ENCODE results near the gene BCL2L15. TPM values are rescaled to one million over a fixed set of nuclear protein-coding genes. Genes with fewer than 3 reads are reported as not detected.
"Not testable (repeated sequence)": the region's sequence is repeated elsewhere in the genome, so short reads cannot be mapped to it uniquely, and the experiment has no call there.

BCL2L15 gene
- total RNA-seq, 1 experiment from 2014 or later, result 0.03 TPM

DNA sequence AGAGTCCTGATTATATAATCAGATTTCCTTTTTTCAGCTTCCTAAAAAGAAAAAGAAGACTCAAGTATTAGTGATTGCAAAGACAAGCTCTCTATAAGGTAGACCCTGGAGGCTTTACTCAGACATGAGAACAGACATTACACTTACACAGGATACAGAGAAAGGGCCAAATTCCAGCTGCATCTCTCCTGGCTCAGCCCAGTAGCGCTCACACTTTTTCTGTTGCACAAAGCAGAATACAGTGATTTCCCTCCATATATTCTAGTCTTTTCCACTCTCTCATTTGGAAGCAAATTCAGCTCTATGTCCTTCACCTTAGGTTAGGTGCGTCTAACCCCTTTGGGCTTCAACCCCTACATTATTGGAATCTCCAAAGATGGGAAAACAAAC, 31.0 kb downstream of the BCL2L15 start:
- Histone ChIP-seq H3K9me3 (no peaks in the 10 kb centered on the region), H3K36me3 (no peaks in the 10 kb centered on the region), H3K4me3 (no peak overlapping the region), H3K27me3 (no peaks in the 10 kb centered on the region)
- DNase-seq, result no peak

- no peak overlapping the region for H3K4me3 ChIP-seq
- H3K9me3 ChIP-seq, result no peaks in the 10 kb centered on the region
- no peaks in the 10 kb centered on the region for H3K36me3 ChIP-seq
- no peak for DNase-seq
- H3K27me3 ChIP-seq, result no peaks in the 10 kb centered on the region
These were observed 31.6 kb downstream of the BCL2L15 start for GRCh38 chr1:113855630-113856400.

GRCh38 chr1:113854234-113854633, 33.1 kb downstream of the BCL2L15 start:
- no peaks in the 10 kb centered on the region for H3K9me3 ChIP-seq
- no peak for DNase-seq
- no peaks in the 10 kb centered on the region for H3K27me3 ChIP-seq
- no peak overlapping the region for H3K4me3 ChIP-seq
- no peaks in the 10 kb centered on the region for H3K36me3 ChIP-seq

GRCh38 chr1:113852694-113853093, 34.7 kb downstream of the BCL2L15 start:
- not testable (repeated sequence) for DNase-seq, H3K4me3 ChIP-seq, H3K36me3 ChIP-seq, H3K9me3 ChIP-seq, H3K27me3 ChIP-seq

DNA sequence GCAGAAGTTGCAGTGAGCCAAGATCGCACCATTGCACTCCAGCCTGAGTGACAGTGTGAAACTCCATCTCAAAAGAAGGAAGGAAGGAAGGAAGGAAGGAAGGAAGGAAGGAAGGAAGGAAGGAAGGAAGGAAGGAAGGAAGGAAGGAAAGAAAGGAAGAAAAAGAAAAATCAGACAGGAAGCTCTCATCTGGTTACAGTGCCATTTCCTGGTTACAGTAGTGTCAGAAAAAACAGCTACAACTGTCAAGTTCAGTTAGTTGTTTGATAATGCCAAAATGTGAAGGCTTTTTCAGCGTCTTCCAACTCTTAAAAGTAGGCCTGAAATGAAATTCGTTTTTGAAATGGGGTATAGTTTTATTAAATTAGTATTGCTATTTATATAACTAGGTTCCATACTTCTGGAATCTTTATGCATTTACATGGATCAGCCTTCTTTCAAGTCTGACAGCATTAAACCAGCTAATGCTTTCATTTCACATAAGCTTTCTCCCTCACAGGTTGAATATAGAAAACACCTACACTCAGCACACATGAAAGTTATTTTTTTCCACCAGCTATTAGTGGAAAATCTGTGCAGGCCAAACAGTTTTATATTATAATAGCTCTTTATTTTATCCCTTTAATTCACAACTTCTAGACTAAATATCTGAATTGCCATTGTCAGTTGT, 37.1 kb downstream of the BCL2L15 start:
- no peaks in the 10 kb centered on the region for H3K36me3 ChIP-seq
- no peak overlapping the region for H3K4me3 ChIP-seq
- H3K9me3 ChIP-seq, result peaks cover 11% of the 10 kb centered on the region
- no peak for DNase-seq
- no peaks in the 10 kb centered on the region for H3K27me3 ChIP-seq

- no peak overlapping the region for H3K4me3 ChIP-seq
- DNase-seq, result no peak
- no peaks in the 10 kb centered on the region for H3K36me3 ChIP-seq
- no peaks in the 10 kb centered on the region for H3K27me3 ChIP-seq
- peaks cover 11% of the 10 kb centered on the region for H3K9me3 ChIP-seq
These were observed 38.3 kb downstream of the BCL2L15 start for GRCh38 chr1:113849072-113849471.

DNA sequence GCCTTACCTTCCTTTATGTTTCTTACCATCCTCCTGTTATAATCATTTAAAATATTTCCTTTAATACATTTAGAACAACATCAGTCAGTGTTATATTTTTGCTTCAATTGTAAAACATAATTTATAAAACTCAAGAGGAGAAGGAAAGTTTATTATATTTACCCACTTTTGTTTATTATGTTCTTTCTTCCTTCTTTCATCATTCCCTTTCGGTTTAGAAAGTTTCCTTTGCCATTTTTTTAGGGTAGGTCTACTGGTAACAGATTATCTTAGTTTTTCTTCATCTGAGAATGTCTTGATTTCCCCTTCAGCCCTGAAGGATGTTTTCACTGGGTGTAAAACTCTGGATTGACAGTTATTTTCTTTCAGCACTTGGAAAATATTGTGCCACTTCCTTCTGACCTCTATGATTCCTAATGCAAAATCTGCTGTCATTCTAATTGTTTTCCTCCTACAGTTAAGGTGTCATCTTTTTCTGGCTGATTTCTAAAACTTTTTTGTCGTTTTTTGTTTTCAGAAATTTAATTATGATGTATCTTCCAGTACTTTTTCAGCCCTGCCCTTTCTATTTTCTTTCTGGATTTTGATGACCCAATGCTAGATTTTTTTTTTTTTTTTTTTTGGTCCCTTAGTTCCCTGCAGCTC, 40.9 kb downstream of the BCL2L15 start:
- Histone ChIP-seq H3K4me3 (no peak overlapping the region), H3K27me3 (no peaks in the 10 kb centered on the region), H3K36me3 (no peaks in the 10 kb centered on the region), H3K9me3 (peaks cover 11% of the 10 kb centered on the region)
- DNase-seq, result no peak

DNA sequence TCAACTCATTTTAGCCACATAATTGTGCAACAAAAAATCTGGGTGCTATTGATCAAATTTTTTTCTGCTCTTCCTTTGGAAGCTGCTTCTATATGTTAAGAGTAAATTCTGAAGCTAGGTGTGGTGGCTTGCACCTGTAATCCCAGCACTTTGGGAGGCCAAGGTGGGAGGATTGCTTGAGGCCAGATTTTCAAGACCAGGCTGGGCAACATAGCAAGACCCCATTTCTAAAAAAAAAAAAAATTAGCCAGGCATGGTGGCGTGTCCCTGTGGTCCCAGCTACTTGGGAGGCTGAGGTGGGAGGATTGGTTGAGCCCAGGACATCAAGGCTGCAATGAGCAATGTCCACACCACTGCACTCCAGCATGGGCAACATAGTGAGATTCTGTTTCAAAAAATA, 50.8 kb downstream of the BCL2L15 start:
- H3K4me3 ChIP-seq, result no peak overlapping the region
- no peaks in the 10 kb centered on the region for H3K27me3 ChIP-seq
- DNase-seq, result no peak

DNA sequence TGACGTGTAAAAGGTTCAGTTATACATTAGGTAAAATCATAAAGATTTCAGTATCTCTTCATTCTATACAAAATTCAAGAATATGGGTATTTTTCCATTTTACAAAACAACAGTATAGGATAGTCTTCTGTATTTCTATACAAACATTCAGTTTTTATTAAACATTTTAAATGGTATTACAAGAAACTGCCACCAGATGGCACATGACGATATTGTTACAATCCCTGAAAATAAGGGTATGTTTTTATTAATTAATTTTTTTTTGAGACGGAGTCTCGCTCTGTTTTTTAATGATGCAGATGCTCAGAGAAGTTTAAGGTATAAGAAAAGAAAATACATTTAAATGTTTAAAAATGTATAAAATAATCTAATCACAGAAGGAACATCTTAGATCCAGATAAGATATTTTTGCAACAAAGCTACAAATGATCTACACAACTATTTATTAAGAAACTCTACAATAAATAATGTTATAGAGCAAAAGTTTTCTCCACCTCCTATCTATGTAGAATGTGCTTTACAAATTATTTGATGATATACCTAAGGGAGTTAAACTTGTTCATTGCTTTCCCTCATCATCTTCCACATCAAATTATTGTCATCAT, 51.6 kb downstream of the BCL2L15 start:
- Histone ChIP-seq H3K9me3 (no peaks in the 10 kb centered on the region), H3K27me3 (no peaks in the 10 kb centered on the region), H3K4me3 (no peak overlapping the region), H3K36me3 (no peaks in the 10 kb centered on the region)
- no peak for DNase-seq

More for the DNA sequence above, 50.8 kb downstream of the BCL2L15 start:
- H3K9me3 ChIP-seq, result no peaks in the 10 kb centered on the region
- no peaks in the 10 kb centered on the region for H3K36me3 ChIP-seq

DNA sequence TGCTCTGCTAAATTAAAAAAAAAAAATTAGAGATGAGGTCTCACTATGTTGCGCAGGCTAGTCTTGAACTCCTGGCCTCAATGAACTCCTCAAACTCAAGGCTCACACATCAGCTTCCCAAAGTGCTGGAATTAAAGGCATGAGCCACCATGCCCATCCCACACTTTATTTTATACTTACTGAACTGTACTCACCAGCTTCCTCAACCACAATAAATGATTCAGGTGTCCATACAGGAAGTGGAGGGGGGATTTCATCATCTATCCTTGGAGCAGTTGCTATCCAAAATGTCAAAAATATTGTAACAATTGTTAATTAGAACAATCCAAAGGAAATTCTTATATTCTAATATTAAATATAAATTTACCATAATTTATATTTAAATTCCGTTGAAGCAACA, 52.7 kb downstream of the BCL2L15 start:
- DNase-seq, result no peak

More for the DNA sequence above, 52.7 kb downstream of the BCL2L15 start:
- H3K36me3 ChIP-seq, result no peaks in the 10 kb centered on the region
- no peaks in the 10 kb centered on the region for H3K9me3 ChIP-seq
- no peaks in the 10 kb centered on the region for H3K27me3 ChIP-seq
- H3K4me3 ChIP-seq, result no peak overlapping the region

Other genes with a start within 250 kb of the BCL2L15 start
- 25.0 and 30.2 TPM in 2 replicates for gene PHTF1, start 128.1 kb downstream of the BCL2L15 start, total RNA-seq (2014; rRNA removed; shearing (Covaris generic); ENCODE audit: low replicate concordance)
- 6.9 and 40.7 TPM in 2 replicates for gene RSBN1, start 75.1 kb downstream of the BCL2L15 start, total RNA-seq (2014; rRNA removed; shearing (Covaris generic); ENCODE audit: low replicate concordance)
- not detected in 2 replicates for gene PTPN22, start 15.9 kb downstream of the BCL2L15 start, total RNA-seq (2014; rRNA removed; shearing (Covaris generic); ENCODE audit: low replicate concordance)
- gene AP4B1, start 17.2 kb upstream of the BCL2L15 start, total RNA-seq (2014; rRNA removed; shearing (Covaris generic); ENCODE audit: low replicate concordance), result 12.3 and 12.7 TPM in 2 replicates
- gene DCLRE1B, start 17.7 kb upstream of the BCL2L15 start, total RNA-seq (2014; rRNA removed; shearing (Covaris generic); ENCODE audit: low replicate concordance), result 11.6 and 11.8 TPM in 2 replicates
- gene HIPK1, start 41.7 kb upstream of the BCL2L15 start, total RNA-seq (2014; rRNA removed; shearing (Covaris generic); ENCODE audit: low replicate concordance), result 8.5 and 14.3 TPM in 2 replicates
- gene OLFML3, start 91.9 kb upstream of the BCL2L15 start, total RNA-seq (2014; rRNA removed; shearing (Covaris generic); ENCODE audit: low replicate concordance), result 2.2 and 2.7 TPM in 2 replicates

Data from MG63 (cell line).